Liver (tissue), 2 donors: ENCODE measurements around the gene FBF1.

Experiments used
- RAD21 ChIP-seq, 2 donors: IDR thresholded peaks; 2 replicates each; pipeline ENCODE4 v1.6.1; 2016; ENCODE audit warnings: antibody characterized with exemption in 2 of 2, mild to moderate bottlenecking in 2 of 2
- RXRA ChIP-seq, 2 donors: IDR thresholded peaks; 2 replicates each; pipeline ENCODE4 v1.6.1; 2017 to 2018; ENCODE audit warnings: antibody characterized with exemption in 2 of 2, mild to moderate bottlenecking in 1 of 2
- TAF1 ChIP-seq: conservative IDR thresholded peaks from 2 replicates; pipeline ENCODE4 v1.6.1; 2016; ENCODE audit warnings: antibody characterized with exemption, mild to moderate bottlenecking
- TF ChIP-seq, protein P1 (sequence below): IDR thresholded peaks from 2 replicates; pipeline ENCODE4 v1.6.1; 2016; ENCODE audit warnings: antibody characterized with exemption
- donor health status: healthy.

DNA sequence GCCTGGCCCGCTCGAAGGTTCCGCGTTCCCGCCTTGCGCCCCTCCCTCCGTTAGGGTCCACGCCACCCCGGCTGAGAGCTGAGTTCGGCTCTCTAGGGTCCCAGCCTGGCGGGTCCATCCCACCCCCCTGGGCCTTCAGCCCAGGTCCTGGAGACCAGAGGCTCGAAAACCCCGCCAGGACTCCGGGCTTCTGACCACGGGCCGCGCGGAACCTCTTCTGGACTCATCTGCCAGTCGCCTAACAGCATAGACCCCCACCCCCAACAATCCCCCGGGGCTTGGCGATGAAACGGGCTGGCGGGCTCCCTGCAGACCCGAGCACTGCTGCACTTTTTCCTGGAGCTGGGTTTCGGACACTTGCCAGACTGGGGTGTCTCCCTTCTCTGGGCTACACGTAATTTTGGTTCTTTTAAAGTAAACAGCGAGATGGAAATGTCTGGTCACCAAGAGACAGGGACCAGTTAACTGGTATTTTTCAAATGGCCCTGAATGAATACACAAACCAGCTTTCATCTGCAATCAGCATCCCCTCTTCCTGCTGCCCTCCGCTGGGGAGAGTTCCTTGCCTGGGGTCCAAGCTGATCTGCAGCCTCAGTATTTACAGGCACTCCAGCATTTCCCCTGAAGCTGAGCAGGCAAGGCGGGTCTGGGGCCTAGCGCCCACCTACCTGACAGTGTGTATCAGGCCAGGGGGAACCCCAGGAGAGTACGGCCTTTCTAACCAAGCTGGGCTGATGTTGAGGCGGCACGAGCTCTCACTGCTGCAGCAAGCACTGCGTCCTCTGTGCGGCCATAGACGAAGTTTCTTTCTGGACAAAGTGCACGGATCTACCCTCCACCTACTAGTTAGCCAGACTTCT lies 43.5 kb downstream of the FBF1 start:
- TF ChIP-seq TAF1 (no peak), RAD21 (IDR thresholded peaks at IDR 0.05) (no peak), RXRA (IDR thresholded peaks at IDR 0.05) (no peak)
- TF ChIP-seq, protein P1, sequence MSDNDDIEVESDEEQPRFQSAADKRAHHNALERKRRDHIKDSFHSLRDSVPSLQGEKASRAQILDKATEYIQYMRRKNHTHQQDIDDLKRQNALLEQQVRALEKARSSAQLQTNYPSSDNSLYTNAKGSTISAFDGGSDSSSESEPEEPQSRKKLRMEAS, result no peak
